Measurements from ENCODE around the gene ZNRF4. TPM values are rescaled to one million over a fixed set of nuclear protein-coding genes. Genes with fewer than 3 reads are reported as not detected.
A peak's percentile ranks its signal among the peaks of the same experiment; 100 is the strongest.

ZNRF4 gene
- total and polyA plus RNA-seq, 2 experiments from 2014 or later = not detected

DNA sequence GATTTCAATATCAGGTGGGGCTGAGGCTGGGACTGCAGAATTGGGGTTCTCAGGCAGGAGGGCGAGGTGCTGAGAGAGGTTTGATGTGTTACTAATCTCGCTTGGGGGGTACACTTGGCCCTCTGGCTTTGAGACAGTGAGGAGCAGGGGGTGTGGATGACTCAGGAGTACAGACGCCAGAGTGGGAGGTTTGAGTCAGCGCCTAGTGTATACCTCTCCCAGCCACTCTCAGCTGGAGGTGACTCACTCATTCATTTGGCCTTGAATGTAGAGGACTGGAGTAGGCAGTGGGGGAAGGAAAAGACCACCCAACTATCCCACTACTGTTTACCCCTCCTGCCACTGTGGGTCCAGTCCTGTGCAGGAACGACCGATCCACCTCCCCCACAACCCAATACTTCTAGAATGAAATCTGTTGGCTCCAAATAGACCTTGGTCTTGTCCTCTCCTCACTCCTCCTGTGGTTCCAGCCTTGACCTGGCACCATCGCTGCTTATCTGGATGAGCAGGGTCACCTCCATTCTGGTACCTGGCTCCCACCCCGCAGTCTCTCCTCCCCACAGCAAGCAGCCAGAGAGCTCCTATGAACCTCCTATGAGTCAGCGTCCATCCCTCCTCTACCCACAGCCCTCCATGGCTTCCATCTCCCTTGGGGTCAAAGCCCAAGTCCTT lies 20.1 kb upstream of the ZNRF4 start:
- Mint-ChIP-seq H3K4me3 (peak overlapping the region; percentile 81), H3K27ac (no peak overlapping the region)

More for the DNA sequence above, 20.1 kb upstream of the ZNRF4 start:
- H4K20me1 ChIP-seq (replicated peaks; ENCODE audit: insufficient read depth) = no peaks in the 10 kb centered on the region
- Mint-ChIP-seq H3K27me3 (ENCODE audit: insufficient read depth, low read depth, poor library complexity) (peaks cover 27% of the 10 kb centered on the region), H3K9me3 (no peaks in the 10 kb centered on the region), H3K36me3 (ENCODE audit: low read depth) (no peaks in the 10 kb centered on the region; the same call in 2 of the 3 replicates), H3K4me1 (peaks cover 24% of the 10 kb centered on the region)
- no peaks in the 10 kb centered on the region for H3K79me2 ChIP-seq (replicated peaks; ENCODE audit: insufficient read depth)
- TF ChIP-seq, protein P1, sequence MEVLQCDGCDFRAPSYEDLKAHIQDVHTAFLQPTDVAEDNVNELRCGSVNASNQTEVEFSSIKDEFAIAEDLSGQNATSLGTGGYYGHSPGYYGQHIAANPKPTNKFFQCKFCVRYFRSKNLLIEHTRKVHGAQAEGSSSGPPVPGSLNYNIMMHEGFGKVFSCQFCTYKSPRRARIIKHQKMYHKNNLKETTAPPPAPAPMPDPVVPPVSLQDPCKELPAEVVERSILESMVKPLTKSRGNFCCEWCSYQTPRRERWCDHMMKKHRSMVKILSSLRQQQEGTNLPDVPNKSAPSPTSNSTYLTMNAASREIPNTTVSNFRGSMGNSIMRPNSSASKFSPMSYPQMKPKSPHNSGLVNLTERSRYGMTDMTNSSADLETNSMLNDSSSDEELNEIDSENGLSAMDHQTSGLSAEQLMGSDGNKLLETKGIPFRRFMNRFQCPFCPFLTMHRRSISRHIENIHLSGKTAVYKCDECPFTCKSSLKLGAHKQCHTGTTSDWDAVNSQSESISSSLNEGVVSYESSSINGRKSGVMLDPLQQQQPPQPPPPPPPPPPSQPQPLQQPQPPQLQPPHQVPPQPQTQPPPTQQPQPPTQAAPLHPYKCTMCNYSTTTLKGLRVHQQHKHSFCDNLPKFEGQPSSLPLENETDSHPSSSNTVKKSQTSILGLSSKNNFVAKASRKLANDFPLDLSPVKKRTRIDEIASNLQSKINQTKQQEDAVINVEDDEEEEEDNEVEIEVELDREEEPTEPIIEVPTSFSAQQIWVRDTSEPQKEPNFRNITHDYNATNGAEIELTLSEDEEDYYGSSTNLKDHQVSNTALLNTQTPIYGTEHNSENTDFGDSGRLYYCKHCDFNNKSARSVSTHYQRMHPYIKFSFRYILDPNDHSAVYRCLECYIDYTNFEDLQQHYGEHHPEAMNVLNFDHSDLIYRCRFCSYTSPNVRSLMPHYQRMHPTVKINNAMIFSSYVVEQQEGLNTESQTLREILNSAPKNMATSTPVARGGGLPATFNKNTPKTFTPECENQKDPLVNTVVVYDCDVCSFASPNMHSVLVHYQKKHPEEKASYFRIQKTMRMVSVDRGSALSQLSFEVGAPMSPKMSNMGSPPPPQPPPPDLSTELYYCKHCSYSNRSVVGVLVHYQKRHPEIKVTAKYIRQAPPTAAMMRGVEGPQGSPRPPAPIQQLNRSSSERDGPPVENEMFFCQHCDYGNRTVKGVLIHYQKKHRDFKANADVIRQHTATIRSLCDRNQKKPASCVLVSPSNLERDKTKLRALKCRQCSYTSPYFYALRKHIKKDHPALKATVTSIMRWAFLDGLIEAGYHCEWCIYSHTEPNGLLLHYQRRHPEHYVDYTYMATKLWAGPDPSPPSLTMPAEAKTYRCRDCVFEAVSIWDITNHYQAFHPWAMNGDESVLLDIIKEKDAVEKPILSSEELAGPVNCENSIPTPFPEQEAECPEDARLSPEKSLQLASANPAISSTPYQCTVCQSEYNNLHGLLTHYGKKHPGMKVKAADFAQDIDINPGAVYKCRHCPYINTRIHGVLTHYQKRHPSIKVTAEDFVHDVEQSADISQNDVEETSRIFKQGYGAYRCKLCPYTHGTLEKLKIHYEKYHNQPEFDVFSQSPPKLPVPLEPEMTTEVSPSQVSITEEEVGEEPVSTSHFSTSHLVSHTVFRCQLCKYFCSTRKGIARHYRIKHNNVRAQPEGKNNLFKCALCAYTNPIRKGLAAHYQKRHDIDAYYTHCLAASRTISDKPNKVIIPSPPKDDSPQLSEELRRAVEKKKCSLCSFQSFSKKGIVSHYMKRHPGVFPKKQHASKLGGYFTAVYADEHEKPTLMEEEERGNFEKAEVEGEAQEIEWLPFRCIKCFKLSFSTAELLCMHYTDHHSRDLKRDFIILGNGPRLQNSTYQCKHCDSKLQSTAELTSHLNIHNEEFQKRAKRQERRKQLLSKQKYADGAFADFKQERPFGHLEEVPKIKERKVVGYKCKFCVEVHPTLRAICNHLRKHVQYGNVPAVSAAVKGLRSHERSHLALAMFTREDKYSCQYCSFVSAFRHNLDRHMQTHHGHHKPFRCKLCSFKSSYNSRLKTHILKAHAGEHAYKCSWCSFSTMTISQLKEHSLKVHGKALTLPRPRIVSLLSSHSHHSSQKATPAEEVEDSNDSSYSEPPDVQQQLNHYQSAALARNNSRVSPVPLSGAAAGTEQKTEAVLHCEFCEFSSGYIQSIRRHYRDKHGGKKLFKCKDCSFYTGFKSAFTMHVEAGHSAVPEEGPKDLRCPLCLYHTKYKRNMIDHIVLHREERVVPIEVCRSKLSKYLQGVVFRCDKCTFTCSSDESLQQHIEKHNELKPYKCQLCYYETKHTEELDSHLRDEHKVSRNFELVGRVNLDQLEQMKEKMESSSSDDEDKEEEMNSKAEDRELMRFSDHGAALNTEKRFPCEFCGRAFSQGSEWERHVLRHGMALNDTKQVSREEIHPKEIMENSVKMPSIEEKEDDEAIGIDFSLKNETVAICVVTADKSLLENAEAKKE (CRISPR knock-in tag; IDR thresholded peaks at IDR 0.05) = no peak
- no peak for TF ChIP-seq CTCF (conservative IDR thresholded peaks at IDR 0.05; ENCODE audit: low read depth in 2 of 2)
- no peak for TF ChIP-seq POLR2AphosphoS5 (IDR thresholded peaks at IDR 0.05; ENCODE audit: low read depth)
- TF ChIP-seq EZH2 (IDR thresholded peaks at IDR 0.05; ENCODE audit: low read depth, unreplicated experiment) = no peak
- TF ChIP-seq, protein P2, sequence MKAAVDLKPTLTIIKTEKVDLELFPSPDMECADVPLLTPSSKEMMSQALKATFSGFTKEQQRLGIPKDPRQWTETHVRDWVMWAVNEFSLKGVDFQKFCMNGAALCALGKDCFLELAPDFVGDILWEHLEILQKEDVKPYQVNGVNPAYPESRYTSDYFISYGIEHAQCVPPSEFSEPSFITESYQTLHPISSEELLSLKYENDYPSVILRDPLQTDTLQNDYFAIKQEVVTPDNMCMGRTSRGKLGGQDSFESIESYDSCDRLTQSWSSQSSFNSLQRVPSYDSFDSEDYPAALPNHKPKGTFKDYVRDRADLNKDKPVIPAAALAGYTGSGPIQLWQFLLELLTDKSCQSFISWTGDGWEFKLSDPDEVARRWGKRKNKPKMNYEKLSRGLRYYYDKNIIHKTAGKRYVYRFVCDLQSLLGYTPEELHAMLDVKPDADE (IDR thresholded peaks at IDR 0.05) = no peak
- no peak for TF ChIP-seq ZNF331 (CRISPR knock-in tag; IDR thresholded peaks at IDR 0.05; ENCODE audit: low read depth)
- no peak for TF ChIP-seq NANOG (IDR thresholded peaks at IDR 0.05; ENCODE audit: borderline replicate concordance)
- TF ChIP-seq EZH2phosphoT487 (IDR thresholded peaks at IDR 0.05; ENCODE audit: unreplicated experiment) = no peak
- no peak for TF ChIP-seq STAT1 (IDR thresholded peaks at IDR 0.05; ENCODE audit: unreplicated experiment)
- TF ChIP-seq REST (IDR thresholded peaks at IDR 0.05; ENCODE audit: unreplicated experiment) = no peak
- no peak for TF ChIP-seq CREB1 (CRISPR knock-in tag; IDR thresholded peaks at IDR 0.05; ENCODE audit: low read depth)
- TF ChIP-seq JUNB (IDR thresholded peaks at IDR 0.05; ENCODE audit: unreplicated experiment) = no peak
- no peak for TF ChIP-seq ZNF114 (CRISPR knock-in tag; IDR thresholded peaks at IDR 0.05)
- no peak for DNase-seq (ENCODE audit: low spot score)
- no peak for ATAC-seq
- no peak overlapping the region for H3K27ac ChIP-seq (ENCODE audit: low read depth)
- H2AFZ ChIP-seq = 0 out of 2 replicates have a peak overlapping the region, but pooled peaks have one; percentile 90
- peaks cover 10% of the 10 kb centered on the region; the same call in 1 of the 2 replicates for H3K4me1 ChIP-seq (ENCODE audit: insufficient read depth)
- no peaks in the 10 kb centered on the region for H3K9me2 ChIP-seq (ENCODE audit: insufficient read depth)
- H3K27me3 ChIP-seq (ENCODE audit: insufficient read depth) = peaks cover 23% of the 10 kb centered on the region; the same call in 1 of the 2 replicates
- no peaks in the 10 kb centered on the region for H3K36me3 ChIP-seq (ENCODE audit: insufficient read depth)
- no peak overlapping the region for H3K4me2 ChIP-seq
- no peak overlapping the region for H3K4me3 ChIP-seq
- no peaks in the 10 kb centered on the region for H3F3A ChIP-seq (replicated peaks; ENCODE audit: low read depth)
